PC-3 (cell line): ENCODE data around the gene BDNF. TPM values are rescaled to one million over a fixed set of nuclear protein-coding genes. Genes with fewer than 3 reads are reported as not detected.

Source experiments
- ATAC-seq: fragments of 200-7000 bp; cut with Tn5 transposase; 2 replicates; pipeline ENCODE4 v1.9.1; 2020; ENCODE audit warnings: mild to moderate bottlenecking, moderate library complexity
- BruUV-seq: library from RNA; stranded (reverse); fragments of 400-500 nt; replicated peaks from 2 replicates; lab custom pipeline; 2021; lab: Mats Ljungman, UMichigan
- CTCF ChIA-PET: fragments of 300-600 bp; sonication (Branson Sonifier 250); formaldehyde crosslinking; loops from one replicate; lab custom pipeline; 2022; ENCODE audit warnings: antibody characterized with exemption; lab: Charles Lee
- POLR2A ChIA-PET: fragments of 300-600 bp; sonication (Branson Sonifier 250); formaldehyde crosslinking; loops from one replicate; lab custom pipeline; 2022; ENCODE audit warnings: antibody characterized with exemption; ENCODE audit not compliant: unreplicated experiment; lab: Charles Lee
- DNase-seq: peaks from one replicate; pipeline ENCODE4 v3.0.0-alpha.2; 2015
- H2AFZ ChIP-seq: fragments of 300-600 bp; sonication (generic); 2 replicates; pipeline ENCODE4 v1.6.0; 2016; ENCODE audit warnings: antibody characterized with exemption, low read length
- H3F3A ChIP-seq: fragments of 300-600 bp; sonication (generic); one replicate; pipeline ENCODE4 v1.6.0; 2017; ENCODE audit warnings: antibody characterized with exemption, low read length, control low read depth, mild to moderate bottlenecking; ENCODE audit not compliant: unreplicated experiment
- H3K27ac ChIP-seq: fragments of 300-600 bp; sonication (generic); 2 replicates; pipeline ENCODE4 v1.5.1; 2016; ENCODE audit warnings: mild to moderate bottlenecking, low read length
- H3K27me3 ChIP-seq: fragments of 300-600 bp; sonication (generic); 2 replicates; pipeline ENCODE4 v1.6.1; 2016; ENCODE audit warnings: low read length, mixed read lengths
- H3K36me3 ChIP-seq: fragments of 300-600 bp; sonication (generic); 2 replicates; pipeline ENCODE4 v1.6.1; 2016; ENCODE audit warnings: low read depth, mixed run types, low read length, mixed read lengths
- H3K4me1 ChIP-seq: fragments of 300-600 bp; sonication (generic); 2 replicates; pipeline ENCODE4 v1.5.1; 2016; ENCODE audit warnings: low read length; ENCODE audit not compliant: insufficient read depth
- H3K4me2 ChIP-seq: fragments of 300-600 bp; sonication (generic); 2 replicates; pipeline ENCODE4 v1.6.0; 2016; ENCODE audit warnings: low read length
- H3K4me3 ChIP-seq: fragments of 300-600 bp; sonication (generic); 2 replicates; pipeline ENCODE4 v1.5.1; 2016; ENCODE audit warnings: mild to moderate bottlenecking, low read length, mixed read lengths
- H3K79me2 ChIP-seq: fragments of 300-600 bp; sonication (generic); 2 replicates; pipeline ENCODE4 v1.6.1; 2017; ENCODE audit warnings: low read length, mixed read lengths
- H3K9ac ChIP-seq: fragments of 300-600 bp; sonication (generic); 2 replicates; pipeline ENCODE4 v1.6.0; 2016; ENCODE audit warnings: mild to moderate bottlenecking, low read length
- H3K9me2 ChIP-seq: fragments of 300-600 bp; sonication (generic); replicated peaks from 2 replicates; pipeline ENCODE4 v1.6.1; 2016; ENCODE audit warnings: mixed run types, low read length, mixed read lengths
- H3K9me3 ChIP-seq: fragments of 300-600 bp; sonication (generic); 2 replicates; pipeline ENCODE4 v1.6.1; 2016; ENCODE audit warnings: low read length, mixed read lengths
- H4K20me1 ChIP-seq: fragments of 300-600 bp; sonication (generic); 2 replicates; pipeline ENCODE4 v1.6.1; 2016; ENCODE audit warnings: low read length, mixed read lengths
- EZH2 ChIP-seq: fragments of 300-600 bp; sonication (generic); IDR thresholded peaks from one replicate; pipeline ENCODE4 v1.6.1; 2017; ENCODE audit warnings: antibody characterized with exemption, mild to moderate bottlenecking, low read length; ENCODE audit not compliant: unreplicated experiment
- EZH2phosphoT487 ChIP-seq: fragments of 300-600 bp; sonication (generic); IDR thresholded peaks from 2 replicates; pipeline ENCODE4 v1.6.1; 2018; ENCODE audit warnings: mild to moderate bottlenecking, antibody characterized with exemption, low read length, borderline replicate concordance
- intact Hi-C: fragments of 100-400 bp; cut with micrococcal nuclease; formaldehyde crosslinking; loops from 2 replicates; pipeline ENCODE4 v1.9.0; 2023
- total RNA-seq: library from RNA; depleted of rRNA; stranded (reverse); fragments of >200 nt; gene quantifications from 2 replicates; pipeline ENCODE4 v1.2.3, GENCODE V29; 2014
- TF ChIP-seq, protein P1 (sequence below): fragments of 300-600 bp; sonication (generic); conservative IDR thresholded peaks from 2 replicates; pipeline ENCODE4 v1.5.1; 2017; ENCODE audit warnings: antibody characterized with exemption, low read depth, mild to moderate bottlenecking, low read length

Gene BDNF
- total RNA-seq, 1 experiment from 2014 or later = 3.8 TPM

DNA sequence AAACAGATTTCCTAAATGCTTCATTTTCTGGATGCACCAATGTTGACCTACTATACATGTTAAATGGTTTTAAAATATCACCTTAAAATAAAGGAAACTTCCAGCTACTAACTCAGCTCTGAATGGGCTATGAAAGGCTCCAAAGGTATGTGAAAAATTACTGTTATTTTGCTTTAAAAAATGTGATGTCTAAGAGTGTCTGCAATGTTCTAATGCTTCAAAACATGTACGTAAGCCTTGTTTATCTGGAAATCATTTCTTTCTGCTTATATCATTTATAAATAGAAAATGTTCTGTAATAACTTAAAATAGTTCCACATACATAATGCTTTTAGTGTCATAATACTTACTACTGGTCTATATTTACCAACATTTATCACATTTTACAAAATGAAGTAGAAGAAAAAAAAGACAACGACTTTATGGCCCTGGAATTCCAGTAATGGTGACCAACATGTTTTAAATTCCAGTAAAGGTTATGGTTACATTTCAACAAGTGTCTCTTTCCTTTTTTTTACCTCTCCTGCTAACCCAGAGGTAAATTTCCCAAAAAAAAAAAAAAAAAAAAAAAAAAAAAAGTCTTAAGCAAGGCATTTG lies 2.5 kb downstream of the BDNF start:
- Histone ChIP-seq H3K4me3 (peak overlapping the region; percentile 79), H3K4me2 (peak overlapping the region; percentile 92), H2AFZ (peak overlapping the region; percentile 95; the same call in 1 of the 2 replicates), H3K9ac (peak overlapping the region; percentile 52; the same call in 1 of the 2 replicates), H4K20me1 (no peaks in the 10 kb centered on the region), H3K79me2 (peaks cover 62% of the 10 kb centered on the region), H3K9me2 (no peaks in the 10 kb centered on the region), H3F3A (no peaks in the 10 kb centered on the region), H3K9me3 (no peaks in the 10 kb centered on the region), H3K36me3 (no peaks in the 10 kb centered on the region), H3K27me3 (no peaks in the 10 kb centered on the region), H3K4me1 (peaks cover 31% of the 10 kb centered on the region), H3K27ac (no peak overlapping the region)
- no TSS peak for BruUV-seq
- ATAC-seq (no peak), DNase-seq (no peak)
- ChIA-PET POLR2A (no interaction called here), CTCF (interaction anchor here (0.6 kb wide), 2 partner anchors 1645 to 1650 kb away, joined by 4 to 8 read pairs; no protein-coding TSS in a partner anchor)
- TF ChIP-seq EZH2 (no peak), EZH2phosphoT487 (no peak)
- TF ChIP-seq, protein P1, sequence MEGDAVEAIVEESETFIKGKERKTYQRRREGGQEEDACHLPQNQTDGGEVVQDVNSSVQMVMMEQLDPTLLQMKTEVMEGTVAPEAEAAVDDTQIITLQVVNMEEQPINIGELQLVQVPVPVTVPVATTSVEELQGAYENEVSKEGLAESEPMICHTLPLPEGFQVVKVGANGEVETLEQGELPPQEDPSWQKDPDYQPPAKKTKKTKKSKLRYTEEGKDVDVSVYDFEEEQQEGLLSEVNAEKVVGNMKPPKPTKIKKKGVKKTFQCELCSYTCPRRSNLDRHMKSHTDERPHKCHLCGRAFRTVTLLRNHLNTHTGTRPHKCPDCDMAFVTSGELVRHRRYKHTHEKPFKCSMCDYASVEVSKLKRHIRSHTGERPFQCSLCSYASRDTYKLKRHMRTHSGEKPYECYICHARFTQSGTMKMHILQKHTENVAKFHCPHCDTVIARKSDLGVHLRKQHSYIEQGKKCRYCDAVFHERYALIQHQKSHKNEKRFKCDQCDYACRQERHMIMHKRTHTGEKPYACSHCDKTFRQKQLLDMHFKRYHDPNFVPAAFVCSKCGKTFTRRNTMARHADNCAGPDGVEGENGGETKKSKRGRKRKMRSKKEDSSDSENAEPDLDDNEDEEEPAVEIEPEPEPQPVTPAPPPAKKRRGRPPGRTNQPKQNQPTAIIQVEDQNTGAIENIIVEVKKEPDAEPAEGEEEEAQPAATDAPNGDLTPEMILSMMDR = no peak
- intact Hi-C loops = loop anchor here (2.0 to 5.0 kb wide), 3 partner anchors 1005 to 1585 kb away; no protein-coding TSS in a partner anchor

DNA sequence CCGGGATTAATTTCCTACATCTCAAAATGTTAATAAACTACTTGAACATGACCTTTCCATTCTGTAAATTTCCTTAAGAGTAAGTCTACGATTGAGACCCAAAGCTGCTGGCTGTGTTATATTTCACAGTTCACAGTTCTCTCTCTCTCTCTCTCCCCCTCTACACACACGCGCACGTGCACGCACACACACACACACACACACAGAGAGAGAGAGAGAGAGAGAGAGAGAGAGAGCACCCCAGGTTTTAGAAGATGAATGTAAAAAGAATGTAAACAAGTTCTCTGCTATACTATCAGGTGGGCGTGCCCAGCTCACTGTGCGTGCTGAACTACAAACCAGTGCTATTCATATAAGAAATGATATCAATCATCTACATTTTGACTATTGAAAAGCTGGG lies 3.3 kb downstream of the BDNF start:
- TF ChIP-seq EZH2 (no peak), EZH2phosphoT487 (no peak)
- TF ChIP-seq, protein P1 = no peak
- no peak for DNase-seq
- H3K27me3 ChIP-seq = no peaks in the 10 kb centered on the region
- peaks cover 30% of the 10 kb centered on the region for H3K4me1 ChIP-seq
- H3K9ac ChIP-seq = no peak overlapping the region
- intact Hi-C loops = loop anchor here (5.0 kb wide), 2 partner anchors 1325 to 1585 kb away; no protein-coding TSS in a partner anchor
- peaks cover 64% of the 10 kb centered on the region for H3K79me2 ChIP-seq
- H3F3A ChIP-seq = no peaks in the 10 kb centered on the region
- H3K4me2 ChIP-seq = peak overlapping the region; percentile 92
- no peaks in the 10 kb centered on the region for H3K36me3 ChIP-seq
- no peak overlapping the region for H3K4me3 ChIP-seq
- POLR2A ChIA-PET = no interaction called here
- 0 out of 2 replicates have a peak overlapping the region, but pooled peaks have one; percentile 31 for H2AFZ ChIP-seq
- ATAC-seq = no peak
- no peak overlapping the region for H3K27ac ChIP-seq
- no peaks in the 10 kb centered on the region for H4K20me1 ChIP-seq
- H3K9me2 ChIP-seq = no peaks in the 10 kb centered on the region
- BruUV-seq = no TSS peak
- H3K9me3 ChIP-seq = no peaks in the 10 kb centered on the region
- CTCF ChIA-PET = interaction anchor here (0.5 to 0.6 kb wide), 3 partner anchors 1632 to 1651 kb away, joined by 3 to 8 read pairs (median 4); no protein-coding TSS in a partner anchor

DNA sequence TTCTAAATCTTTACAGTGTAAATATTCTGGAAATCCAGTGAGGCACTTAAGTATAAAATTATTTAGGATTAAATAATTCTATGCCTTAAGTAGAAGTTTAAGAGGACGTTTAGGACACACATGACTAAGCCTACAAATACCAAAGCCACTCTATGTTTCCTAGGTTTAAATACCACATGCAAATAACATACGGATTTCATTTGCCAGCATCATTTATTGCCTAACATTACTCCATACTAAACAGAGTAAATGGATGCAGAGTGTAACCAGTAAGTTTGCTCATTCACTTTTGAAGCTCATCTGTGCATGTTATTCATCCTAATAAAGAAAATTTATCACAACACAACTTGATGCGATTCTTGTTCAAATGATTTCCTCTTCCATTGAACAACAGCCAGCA lies 4.1 kb downstream of the BDNF start:
- Histone ChIP-seq H3K9ac (no peak overlapping the region), H3K4me1 (peaks cover 26% of the 10 kb centered on the region), H2AFZ (no peak overlapping the region), H3F3A (no peaks in the 10 kb centered on the region), H3K4me3 (no peak overlapping the region), H3K9me2 (no peaks in the 10 kb centered on the region), H3K27me3 (no peaks in the 10 kb centered on the region), H3K79me2 (peaks cover 65% of the 10 kb centered on the region), H3K27ac (no peak overlapping the region), H3K4me2 (peak overlapping the region; percentile 92; the same call in 1 of the 2 replicates), H4K20me1 (no peaks in the 10 kb centered on the region), H3K36me3 (no peaks in the 10 kb centered on the region), H3K9me3 (no peaks in the 10 kb centered on the region)
- BruUV-seq = no TSS peak
- intact Hi-C loops = loop anchor here (5.0 kb wide), 2 partner anchors 1326 to 1586 kb away; no protein-coding TSS in a partner anchor
- DNase-seq (peak; percentile 25), ATAC-seq (no peak)
- POLR2A ChIA-PET = no interaction called here
- no peak for TF ChIP-seq EZH2
- TF ChIP-seq, protein P1 = no peak
- TF ChIP-seq EZH2phosphoT487 = no peak
- CTCF ChIA-PET = interaction anchor here (0.7 kb wide), 1 partner anchor 1638 kb away, joined by 3 read pairs; no protein-coding TSS in a partner anchor
